ENCODE measurements around the gene DYNC1LI1. TPM values are rescaled to one million over a fixed set of nuclear protein-coding genes. Genes with fewer than 3 reads are reported as not detected.
"Not testable (repeated sequence)": the region's sequence is repeated elsewhere in the genome, so short reads cannot be mapped to it uniquely, and the experiment has no call there.

The DYNC1LI1 gene
- total RNA-seq, 2 experiments from 2014 or later: 35.3 to 36.1 TPM

DNA sequence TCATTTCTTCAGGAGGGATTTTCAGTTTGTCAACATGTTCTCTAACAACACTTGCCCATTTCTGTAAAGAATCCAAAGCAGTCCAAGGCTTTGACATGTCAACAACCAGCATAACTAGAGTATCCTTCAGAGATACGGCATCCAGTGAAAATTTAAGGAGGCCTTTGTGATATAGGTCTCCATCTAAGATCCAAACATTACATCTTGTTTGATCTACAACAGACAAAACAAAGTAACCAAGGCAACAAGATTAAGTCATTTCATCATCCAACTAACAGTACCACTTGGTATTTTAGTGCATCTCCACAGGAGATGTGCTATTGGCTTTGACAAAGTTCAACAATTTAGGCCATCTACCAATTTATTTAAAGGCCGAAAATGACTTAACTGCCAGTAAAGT is 25.8 kb downstream of the DYNC1LI1 start:
- ChIA-PET POLR2A (no interaction called here), CTCF (no interaction called here)

DNA sequence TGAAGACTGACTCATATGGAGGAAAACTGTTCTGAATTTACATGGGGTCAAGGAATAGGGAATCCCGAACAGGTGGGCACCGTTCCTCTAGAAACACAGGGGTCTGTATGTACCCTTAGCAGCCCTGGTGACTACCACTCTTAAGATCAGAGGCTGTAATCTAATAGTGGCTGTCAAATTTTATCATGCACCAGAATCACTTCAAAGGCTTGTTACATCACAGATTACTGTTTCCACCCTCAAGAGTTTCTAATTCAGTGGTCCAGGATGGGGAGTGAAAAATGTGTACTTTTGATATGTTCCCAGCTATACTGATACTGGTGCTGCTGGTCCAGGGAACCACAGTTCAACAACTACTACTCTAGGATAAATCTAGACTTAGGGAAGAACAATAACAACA is 27.9 kb downstream of the DYNC1LI1 start:
- ChIA-PET POLR2A (no interaction called here), CTCF (no interaction called here)

DNA sequence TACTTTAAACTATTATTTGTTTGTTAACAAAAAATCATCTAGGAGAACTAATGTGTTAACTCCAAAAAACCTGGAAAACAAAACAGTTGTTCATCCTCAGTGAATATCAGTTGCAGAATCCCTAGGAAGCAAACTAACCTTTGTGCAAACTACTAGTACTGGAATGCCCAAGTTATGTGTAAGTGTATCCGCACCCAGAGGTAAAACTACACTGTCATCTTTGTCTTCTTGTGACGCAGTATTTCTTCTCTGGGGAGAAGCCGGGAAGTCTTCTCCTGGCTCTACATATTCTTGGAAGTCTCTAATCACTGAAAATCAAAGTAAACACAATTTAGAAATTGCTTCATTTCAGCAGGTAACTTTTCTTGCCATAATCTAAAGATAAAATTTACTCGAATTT is 29.8 kb downstream of the DYNC1LI1 start:
- ChIA-PET POLR2A (no interaction called here), CTCF (no interaction called here)

DNA sequence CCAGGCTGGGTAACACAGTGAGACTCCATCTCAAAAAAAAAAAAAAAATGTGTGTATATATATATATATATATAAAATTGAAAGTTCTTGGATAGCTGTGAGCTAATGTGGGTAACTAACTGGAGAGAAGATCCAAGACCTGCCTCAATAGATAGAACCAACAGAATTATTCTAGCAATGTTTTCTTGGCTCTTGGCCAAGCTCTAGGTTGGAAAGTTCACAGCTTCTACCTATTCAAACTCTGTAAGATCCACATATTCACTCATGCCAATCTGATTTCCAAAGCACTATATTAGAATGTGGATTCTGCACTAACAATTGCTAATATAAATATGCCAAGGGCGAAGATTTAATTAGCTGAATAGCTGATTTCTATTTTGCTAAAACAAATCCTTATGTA is 38.2 kb downstream of the DYNC1LI1 start:
- POLR2A ChIA-PET: no interaction called here
- CTCF ChIA-PET: no interaction called here

DNA sequence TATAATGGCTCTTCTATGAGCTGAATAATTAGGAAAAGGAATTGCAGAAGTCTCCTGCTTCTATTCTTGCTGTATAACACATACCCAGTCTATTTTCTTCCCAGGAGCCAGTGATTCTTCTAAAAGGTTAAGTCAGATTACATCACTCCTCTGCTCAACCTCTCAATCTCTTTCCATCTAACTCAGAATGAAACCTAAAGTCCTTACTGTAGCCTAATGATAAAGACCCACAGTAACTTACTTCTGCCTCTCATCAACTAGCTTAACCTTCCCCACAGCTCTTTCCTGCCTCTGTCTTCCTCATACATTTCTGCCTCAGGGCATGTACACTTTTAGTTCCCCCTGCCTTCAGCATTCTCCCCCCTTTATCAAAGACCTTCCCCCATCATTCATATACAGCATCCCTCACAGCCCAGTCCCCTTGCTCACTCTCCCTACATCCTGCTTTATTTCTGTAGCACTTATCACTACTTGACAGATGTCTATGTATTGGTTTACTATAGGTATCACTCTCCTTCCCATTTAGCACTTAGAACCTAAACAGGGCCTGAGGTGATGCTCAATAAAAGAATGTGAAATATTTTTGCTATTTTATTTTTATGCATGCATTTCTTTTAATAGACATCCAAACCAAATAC is 39.5 kb downstream of the DYNC1LI1 start:
- CTCF ChIA-PET: no interaction called here
- POLR2A ChIA-PET: no interaction called here

DNA sequence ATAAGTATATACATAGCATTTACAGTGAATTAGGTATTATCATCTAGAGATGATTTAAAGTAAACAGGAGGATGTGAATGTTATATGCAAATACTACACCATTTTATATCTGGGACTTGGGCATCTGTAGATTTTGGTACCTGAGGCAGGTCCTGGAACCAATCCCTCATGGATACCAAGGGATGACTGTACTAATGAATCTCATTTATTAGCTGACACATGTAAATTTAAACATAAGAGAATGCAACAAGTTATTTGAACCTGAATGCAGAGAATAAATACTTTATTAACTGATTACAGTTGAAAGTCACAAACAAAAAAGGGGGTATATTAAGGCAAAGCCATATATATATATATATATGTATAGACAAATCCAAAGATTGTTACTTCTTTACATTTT is 44.9 kb downstream of the DYNC1LI1 start:
- ChIA-PET CTCF (no interaction called here), POLR2A (interaction anchor here (0.7 kb wide), 1 partner anchor 69 kb away, joined by 3 read pairs; no protein-coding TSS in a partner anchor)

DNA sequence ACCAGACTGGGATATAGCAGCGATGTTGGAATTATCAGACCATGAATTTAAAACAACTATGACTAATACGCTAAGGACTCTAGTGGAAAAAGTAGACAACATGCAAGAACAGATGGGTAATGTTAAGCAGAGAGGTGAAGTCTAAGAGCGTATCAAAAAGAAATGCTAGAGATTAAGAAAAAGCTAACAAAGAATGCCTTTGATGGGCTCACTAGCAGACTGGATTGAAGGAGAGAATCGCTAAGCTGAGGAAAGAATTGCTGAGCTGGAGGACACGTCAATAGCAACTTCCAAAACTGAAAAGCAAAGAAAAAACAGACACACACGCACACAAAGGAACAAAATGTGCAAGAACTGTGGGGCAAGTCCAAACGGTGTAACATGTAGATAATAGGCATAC is 48.0 kb downstream of the DYNC1LI1 start:
- POLR2A ChIA-PET: interaction anchor here (0.6 kb wide), 1 partner anchor 81 kb away, joined by 3 read pairs; no protein-coding TSS in a partner anchor
- CTCF ChIA-PET: no interaction called here

DNA sequence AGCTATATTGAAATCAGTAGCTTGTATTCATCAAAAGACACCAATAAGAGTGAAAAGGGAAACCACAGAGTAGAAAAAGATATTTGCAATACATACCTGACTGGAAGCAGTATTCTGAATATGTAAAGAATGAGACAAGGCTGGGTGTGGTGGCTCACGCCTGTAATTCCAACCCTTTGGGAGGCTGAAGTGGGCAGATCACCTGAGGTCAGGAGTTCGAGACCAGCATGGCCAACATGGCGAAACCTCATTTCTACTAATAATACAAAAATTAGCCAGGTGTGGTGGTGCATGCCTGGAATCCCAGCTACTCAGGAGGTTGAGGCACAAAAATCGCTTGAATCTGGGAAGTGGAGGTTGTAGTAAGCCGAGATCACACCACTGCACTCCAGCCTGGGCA is 51.7 kb downstream of the DYNC1LI1 start:
- CTCF ChIA-PET, POLR2A ChIA-PET: not testable (repeated sequence)

DNA sequence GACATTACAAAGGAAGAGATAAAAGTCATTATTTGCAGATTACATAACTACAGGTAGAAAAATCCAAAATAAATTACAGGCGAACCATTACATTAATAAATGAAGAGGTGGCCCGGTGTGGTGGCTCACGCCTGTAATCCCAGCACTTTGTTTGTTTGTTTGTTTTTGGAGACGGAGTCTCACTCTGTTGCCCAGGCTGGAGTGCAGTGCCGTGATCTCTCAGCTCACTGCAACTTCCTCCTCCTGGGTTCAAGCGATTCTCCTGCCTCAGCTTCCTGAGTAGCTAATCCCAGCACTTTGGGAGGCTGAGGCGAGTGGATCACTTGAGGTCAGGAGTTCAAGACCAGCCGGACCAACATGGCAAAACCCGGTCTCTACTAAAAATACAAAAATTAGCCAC is 53.9 kb downstream of the DYNC1LI1 start:
- POLR2A ChIA-PET: interaction anchor here (0.6 kb wide), 1 partner anchor 1052 kb away, joined by 3 read pairs; no protein-coding TSS in a partner anchor
- CTCF ChIA-PET: interaction anchor here (0.7 kb wide), 1 partner anchor 357 kb away, joined by 3 read pairs; no protein-coding TSS in a partner anchor

DNA sequence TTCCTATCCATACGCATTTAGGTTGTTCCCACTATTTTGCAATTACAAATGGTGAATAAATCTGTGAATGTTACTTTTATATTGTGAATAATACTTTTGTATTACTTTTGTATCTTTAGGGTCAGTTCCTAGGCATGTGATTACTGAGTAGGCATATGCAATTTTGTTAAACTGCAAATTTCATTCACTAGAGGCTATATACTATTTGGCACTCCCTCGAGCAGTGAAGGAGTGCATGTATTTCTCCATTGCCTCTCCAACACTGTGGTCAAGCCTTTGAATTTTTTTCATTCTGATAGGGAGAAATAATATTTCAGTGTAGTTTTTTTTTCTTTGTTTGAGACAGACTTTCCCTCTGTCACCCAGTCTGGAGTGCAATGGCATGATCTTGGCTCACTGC is 59.7 kb downstream of the DYNC1LI1 start:
- POLR2A ChIA-PET: interaction anchor here (0.5 kb wide), 1 partner anchor 16 kb away, joined by 4 read pairs; no protein-coding TSS in a partner anchor
- CTCF ChIA-PET: interaction anchor here (0.6 kb wide), 1 partner anchor 551 kb away, joined by 3 read pairs; no protein-coding TSS in a partner anchor

DNA sequence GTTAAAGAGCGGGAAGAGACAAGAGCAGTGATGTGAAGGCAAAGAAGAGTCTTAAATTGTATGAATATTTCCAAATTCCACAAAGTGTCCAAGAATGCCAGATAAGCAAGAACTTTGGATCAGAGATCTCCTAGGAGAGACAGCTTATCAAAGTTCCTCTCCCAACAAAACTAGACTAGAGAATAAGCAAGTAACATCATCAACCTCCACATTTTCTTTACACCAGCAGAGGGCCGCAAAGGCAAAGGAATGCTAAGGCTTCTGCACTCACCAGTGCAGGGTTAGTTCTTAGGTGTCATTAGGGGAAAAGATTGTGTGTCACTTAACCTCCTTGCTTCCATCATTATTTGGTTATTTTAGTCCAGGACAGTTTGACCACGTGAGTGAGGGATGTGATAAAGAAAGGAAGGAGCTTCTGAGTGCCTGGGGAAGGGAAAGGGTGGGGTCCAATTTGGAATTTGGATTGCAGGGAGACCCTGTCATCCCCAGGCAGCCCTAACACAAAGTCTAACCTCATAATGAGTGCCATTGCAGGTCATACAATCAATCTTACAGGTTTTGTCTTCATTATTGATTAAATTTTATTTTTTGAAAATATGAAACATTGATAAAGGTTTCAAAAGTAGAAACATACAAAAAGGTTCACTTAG is 60.5 kb downstream of the DYNC1LI1 start:
- POLR2A ChIA-PET: interaction anchor here (0.5 kb wide), 1 partner anchor 16 kb away, joined by 4 read pairs; no protein-coding TSS in a partner anchor
- CTCF ChIA-PET: interaction anchor here (0.6 to 1.1 kb wide), 4 partner anchors 12 to 262 kb away, joined by 3 read pairs; no protein-coding TSS in a partner anchor

DNA sequence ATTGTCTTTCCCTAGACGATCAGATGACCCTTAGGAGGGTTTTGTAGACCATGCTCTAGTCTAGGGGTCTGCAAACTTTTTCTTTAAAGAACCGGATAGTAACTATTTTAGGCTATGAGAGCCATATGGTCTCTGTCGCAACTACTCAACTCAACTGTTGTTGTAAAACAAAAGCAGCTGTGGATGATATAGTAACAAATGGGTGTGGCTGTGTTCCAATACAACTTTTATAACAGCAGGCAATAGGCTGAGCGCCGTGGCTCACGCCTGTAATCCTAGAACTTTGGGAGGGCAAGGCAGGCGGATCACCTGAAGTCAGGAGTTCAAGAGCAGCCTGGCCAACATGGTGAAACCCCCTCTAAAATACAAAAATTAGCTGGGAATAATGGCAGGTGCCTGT is 61.9 kb downstream of the DYNC1LI1 start:
- ChIA-PET POLR2A (no interaction called here), CTCF (interaction anchor here (1.0 kb wide), 1 partner anchor 41 kb away, joined by 4 read pairs; no protein-coding TSS in a partner anchor)

DNA sequence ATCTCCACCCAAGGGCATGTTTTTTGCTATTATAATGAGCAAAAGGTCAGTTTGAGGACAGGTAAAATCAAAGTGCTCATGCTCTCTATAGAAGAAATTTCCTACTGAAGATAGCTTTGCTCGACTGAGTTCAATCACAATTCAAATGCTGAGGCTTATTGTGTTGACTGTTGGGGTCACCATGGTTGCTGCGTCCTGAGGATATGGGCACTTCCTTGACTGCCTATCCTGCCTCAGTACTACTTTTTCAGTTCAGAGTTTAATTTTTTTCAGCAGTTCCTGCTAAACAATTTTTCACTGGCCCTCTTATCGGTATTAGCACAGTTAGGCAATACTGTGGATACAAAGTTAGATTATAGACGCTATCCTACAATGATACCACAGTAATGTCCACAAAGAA is 64.2 kb downstream of the DYNC1LI1 start:
- ChIA-PET CTCF (interaction anchor here (0.5 kb wide), 1 partner anchor 18 kb away, joined by 5 read pairs; no protein-coding TSS in a partner anchor), POLR2A (no interaction called here)

DNA sequence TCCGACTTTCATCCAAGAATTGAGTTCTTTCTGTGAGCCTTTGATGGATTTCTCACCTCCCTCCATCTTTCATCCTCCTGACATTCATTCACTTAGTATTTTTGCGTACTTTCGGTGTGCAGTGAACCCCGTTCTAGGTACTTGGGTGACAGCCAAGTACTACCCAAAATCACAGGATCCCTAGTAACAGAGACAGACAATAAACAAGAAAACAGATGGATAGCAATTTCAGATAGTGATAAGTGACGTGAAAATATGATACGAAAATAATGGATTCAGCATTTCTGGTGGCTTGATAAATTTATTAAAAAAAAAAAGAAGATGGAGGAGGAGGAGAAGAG is 67.7 kb downstream of the DYNC1LI1 start:
- POLR2A ChIA-PET: interaction anchor here (1.1 kb wide), 1 partner anchor 67 kb away, joined by 3 read pairs; the partner anchor contains the start of gene DYNC1LI1
- CTCF ChIA-PET: no interaction called here

DNA sequence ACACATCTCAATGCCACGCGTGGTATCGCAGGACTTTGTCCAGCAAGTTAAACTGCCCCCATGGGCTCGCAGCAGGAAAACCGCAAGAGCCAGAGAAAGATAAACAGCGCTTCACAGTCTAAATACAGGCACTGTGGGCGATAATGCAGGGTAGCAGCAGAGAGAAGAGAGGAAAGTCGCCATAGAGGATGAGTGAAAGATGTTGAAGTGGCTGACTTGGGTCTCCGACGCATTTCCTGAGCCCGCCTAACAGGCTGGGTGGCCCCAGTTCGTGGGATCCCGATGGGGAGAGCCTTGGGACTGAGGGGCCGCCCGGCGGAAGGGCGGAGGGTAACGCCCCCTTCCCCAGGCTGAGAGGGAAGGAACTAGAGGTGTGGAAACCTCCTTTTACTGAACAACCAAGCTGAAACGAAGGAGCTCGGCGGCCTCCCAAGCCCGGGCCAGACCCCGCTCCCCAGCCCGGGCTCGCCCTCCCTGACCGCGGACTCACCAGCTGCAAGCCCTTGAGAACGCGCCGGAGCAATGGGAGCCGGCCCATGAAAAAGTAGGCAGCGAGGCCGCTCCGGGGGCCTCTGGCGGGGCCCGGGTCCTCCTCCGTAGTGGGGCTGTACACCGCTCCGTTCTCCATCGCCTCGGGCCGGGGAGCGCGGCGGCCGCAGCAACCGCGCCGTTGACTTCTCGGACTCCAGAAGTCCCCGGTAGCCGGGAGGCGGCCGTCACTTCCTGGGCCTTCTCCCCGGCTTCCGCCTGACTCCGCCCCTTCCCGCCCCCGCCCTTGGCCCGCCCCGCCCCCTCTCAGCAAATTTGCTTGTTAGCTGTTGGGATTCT is 68.3 kb downstream of the DYNC1LI1 start, which contains the start of gene CMTM6:
Gene CMTM6, minus strand, starts transcription at position 735 of the 828 bp plus-strand sequence. Its CDS starts 107 bp downstream, at position 628.
- ChIA-PET CTCF (interaction anchor here (1.4 kb wide), 1 partner anchor 10 kb away, joined by 4 read pairs; no protein-coding TSS in a partner anchor), POLR2A (interaction anchor here (1.1 kb wide), 1 partner anchor 68 kb away, joined by 3 read pairs; the partner anchor contains the start of gene DYNC1LI1)

DNA sequence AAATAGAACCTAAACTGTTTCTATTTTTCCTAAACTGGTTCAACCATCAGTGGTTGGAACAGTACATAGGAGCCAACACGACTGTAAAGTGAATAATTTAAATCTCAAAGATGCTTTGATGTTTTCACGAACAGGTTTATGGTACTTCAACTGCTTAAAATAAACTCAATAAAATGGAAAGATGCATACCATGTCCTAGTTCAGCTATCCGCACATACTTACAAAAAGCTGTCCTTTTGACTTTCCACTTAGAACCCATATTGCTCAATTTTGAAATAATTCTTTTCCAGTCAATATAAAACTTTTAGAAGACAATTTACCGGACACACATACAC is 68.9 kb downstream of the DYNC1LI1 start:
- ChIA-PET POLR2A (interaction anchor here (1.1 kb wide), 1 partner anchor 68 kb away, joined by 3 read pairs; the partner anchor contains the start of gene DYNC1LI1), CTCF (interaction anchor here (1.1 to 1.4 kb wide), 2 partner anchors 10 to 33 kb away, joined by 4 to 5 read pairs; no protein-coding TSS in a partner anchor)

DNA sequence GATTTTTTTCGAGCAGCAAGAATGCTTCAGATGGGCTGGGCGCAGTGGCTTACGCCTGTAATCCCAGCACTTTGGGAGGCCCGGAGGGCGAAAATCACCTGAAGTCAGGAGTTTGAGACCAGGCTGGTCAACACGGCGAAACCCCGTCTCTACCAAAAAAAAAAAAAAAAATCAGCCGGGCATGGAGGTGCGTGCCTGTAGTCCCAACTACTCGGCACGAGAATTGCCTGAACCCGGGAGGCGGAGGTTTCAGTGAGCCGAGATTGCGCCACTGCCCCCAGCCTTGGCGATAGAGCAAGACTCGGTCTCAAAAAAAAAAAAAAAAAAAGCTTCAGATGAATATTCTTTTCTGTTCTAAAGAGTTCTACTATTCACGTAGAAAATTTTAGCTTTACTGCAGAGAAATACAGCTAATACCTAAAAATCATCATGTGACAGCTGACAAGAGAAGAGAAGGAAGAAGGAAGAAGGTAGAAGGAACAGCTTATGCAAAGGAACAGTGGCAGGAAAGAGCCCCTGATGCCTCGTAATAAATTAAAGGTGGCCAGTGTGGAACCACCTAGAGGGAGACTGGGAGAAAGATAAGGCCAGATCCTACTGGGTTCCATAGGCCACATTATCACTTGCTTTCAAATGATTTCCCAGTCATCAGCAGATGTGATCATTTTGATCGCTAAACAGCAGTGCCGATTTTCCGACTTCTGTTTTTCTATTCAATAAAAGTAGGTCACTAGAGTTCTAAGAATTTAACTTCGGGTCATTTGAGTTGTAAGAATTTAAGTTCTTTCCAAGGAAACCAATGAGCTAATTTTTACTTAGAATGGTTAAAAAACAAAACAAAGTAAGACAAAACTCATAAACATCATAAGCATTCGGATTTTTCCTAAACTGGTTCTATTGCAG is 69.5 kb downstream of the DYNC1LI1 start:
- POLR2A ChIA-PET: interaction anchor here (0.6 kb wide), 1 partner anchor 325 kb away, joined by 4 read pairs; no protein-coding TSS in a partner anchor

DNA sequence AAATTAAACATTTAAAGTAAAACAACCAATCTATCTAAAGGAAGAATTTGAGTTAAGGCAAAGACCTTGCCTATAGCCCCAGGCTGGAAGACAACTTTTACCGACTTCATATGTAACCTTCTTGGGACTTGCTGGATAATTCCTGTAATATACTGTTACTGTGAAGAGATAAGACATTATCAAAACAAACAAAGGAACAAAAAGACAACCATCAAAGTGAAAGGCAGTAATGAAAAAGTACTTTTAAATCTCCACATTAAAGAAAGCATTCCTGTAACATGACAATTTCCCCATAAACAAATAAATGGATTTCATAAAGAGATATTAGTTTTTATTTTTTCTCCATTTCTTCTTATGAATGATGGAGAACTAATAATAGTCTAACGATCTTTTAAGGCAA is 70.4 kb downstream of the DYNC1LI1 start:
- ChIA-PET POLR2A (no interaction called here), CTCF (interaction anchor here (0.7 kb wide), 1 partner anchor 61 kb away, joined by 3 read pairs; no protein-coding TSS in a partner anchor)

More for the DNA sequence above, 69.5 kb downstream of the DYNC1LI1 start:
- CTCF ChIA-PET: interaction anchor here (0.7 to 1.4 kb wide), 3 partner anchors 9 to 62 kb away, joined by 3 to 5 read pairs (median 4); no protein-coding TSS in a partner anchor

DNA sequence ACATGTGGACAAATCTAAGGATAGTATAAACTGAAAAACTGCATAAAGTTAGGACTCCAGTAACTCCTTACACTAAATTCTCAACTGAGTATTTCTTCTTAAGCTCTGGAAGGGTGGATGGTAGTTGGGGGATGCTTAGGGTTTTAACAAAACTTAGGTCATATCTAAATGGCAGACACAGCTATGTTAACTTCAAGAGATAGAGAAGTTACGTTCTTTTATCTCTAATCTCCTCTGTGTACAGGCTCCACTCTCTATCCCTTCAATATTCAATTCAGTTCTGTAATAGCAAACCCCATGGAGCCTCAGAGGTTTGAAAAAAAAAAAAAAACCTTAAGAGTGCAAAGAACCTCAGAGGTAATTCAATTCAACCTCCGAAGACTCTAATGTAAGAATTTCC is 71.1 kb downstream of the DYNC1LI1 start:
- CTCF ChIA-PET: no interaction called here
- POLR2A ChIA-PET: interaction anchor here (0.7 kb wide), 1 partner anchor 32 kb away, joined by 4 read pairs; no protein-coding TSS in a partner anchor
